ENCODE measurements around the gene SRD5A3.
"Not testable (repeated sequence)": the region's sequence is repeated elsewhere in the genome, so short reads cannot be mapped to it uniquely, and the experiment has no call there.

Gene SRD5A3

DNA sequence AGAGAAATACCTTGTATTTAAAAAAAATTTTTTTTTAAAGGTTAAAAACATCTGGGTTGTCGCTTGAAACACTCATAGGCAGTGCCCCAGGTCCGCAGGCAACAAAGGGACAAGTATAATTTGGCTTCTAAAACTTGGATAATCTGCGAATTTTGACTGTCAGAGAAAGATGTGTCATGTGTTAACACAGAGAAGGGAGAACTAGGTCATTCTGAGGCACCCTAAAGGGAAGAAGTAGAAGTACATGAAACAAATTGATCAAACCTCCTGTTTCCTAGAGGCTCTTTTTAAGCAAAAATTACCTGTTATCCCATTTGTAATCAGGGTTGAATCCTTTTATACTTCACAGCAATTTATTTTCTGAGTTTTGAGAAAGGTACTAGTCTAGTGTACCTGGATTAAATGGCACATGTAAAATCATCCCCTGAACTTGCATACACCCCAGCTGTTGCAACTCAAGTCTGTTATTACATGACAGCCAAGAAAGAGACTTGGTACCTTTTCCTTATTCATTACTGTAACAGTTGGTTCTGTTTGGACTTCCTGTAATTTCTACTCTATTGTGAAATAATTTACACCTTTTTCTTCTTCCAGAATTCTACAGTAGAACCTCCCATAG is 1.7 kb downstream of the SRD5A3 start:
- no peak for DNase-seq

DNA sequence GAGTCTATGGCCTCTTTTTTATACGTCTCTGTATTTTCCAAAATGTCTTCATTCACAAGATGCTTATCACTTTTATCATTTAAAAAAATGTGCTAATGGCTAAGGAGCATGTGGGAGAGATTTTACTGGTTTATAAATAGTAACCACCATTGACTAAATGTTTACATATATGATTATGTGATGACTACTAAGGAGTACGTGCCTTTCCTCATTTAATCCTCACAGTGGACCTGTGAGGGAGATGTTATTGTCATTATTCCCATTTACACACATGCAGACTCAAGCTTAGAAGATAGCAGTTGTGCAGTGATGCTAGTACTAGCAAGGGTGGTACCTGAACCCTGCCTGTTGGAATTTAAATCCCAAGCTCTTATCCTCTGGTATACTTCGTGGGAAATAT is 2.4 kb downstream of the SRD5A3 start:
- no peak for DNase-seq

DNA sequence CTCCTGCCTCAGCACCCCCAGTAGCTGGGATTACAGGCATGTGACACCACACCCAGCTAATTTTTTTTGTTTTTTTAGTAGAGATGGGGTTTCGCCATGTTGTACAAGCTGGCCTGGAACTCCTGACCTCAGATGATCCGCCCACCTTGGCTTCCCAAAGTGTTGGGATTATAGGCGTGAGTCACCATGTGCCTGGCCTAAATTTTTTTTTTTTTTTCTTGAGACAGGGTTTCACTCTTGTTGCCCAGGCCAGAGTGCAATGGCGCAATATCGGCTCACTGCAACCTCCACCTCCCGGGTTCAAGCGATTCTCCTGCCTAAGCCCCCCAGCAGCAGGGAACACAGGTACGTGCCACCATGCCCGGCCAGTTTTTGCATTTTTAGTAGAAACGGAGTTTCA is 4.8 kb downstream of the SRD5A3 start:
- not testable (repeated sequence) for DNase-seq

DNA sequence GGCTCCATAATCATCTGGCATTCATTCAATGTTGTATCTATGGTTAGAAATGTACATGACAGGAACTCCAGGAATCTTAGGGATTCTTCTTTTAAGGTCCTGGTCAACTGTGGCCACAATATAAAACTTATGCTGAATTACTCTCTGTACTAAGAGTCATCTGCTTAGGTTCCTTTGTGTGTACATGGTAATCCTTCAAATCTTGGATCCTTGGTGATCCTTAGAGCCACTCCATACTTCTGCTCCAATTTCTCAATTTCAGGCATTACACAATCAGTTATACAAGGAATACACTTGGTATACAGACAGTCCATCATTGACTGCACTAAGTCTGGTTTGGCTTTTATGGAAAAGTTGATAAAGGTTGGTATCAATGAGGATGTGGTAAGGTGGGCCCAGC is 5.8 kb downstream of the SRD5A3 start:
- DNase-seq, result no peak

DNA sequence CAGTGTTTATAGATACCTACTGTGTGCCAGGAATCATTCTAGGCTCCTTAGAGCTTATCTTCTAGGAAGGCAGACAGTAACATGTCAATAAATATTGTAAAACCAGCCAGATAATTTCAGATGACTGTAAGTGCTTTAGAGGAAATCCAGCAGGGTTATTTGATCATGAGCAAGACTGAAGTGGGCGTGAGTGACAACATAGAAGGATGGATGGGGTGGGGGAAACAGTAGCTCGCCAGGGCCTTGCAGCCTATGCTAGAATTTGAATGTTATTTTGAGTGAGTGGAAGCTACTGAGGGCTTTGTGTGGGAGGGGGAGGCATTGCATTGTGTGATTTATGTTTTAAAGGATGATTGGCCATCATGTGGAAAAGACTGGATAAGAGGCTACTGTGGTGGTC is 6.7 kb downstream of the SRD5A3 start:
- no peak for DNase-seq

DNA sequence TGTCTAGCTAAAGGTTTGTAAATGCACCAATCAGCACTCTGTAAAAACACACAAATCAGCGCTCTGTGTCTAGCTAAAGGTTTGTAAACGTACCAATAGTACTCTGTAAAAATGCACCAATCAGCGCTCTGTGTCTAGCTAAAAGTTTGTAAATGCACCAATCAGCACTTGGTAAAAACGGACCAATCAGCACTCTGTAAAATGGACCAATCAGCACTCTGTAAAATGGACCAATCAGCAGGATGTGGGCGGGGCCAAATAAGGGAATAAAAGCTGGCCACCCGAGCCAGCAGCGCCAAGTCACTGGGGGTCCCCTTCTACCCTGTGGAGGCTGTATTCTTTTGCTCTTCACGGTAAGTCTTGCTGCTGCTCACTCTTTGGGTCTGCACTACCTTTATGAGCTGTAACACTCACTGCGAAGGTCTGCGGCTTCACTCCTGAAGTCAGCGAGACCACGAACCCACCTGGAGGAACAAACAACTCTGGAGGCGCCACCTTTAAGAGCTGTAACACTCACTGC is 7.2 kb downstream of the SRD5A3 start:
- DNase-seq, result not testable (repeated sequence)

DNA sequence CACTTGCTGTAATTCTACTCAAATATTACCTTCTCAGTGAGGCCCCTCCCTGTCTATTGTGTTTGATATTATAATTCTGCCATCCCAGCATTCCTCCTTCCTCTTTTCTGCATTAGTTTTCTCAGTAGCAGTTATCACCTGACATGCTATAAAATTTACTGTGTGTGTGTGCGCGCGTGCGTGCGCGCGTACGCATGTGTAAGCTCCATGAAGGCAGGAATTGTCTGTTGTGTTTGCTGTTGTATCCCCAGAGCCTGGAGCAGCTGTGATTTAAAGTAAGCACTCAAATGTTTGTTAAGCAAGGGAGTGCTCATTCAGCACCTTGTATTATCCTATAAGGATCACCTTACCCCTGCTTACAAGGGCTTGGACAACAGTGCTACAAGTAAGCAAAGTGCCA is 8.6 kb downstream of the SRD5A3 start:
- DNase-seq, result no peak

DNA sequence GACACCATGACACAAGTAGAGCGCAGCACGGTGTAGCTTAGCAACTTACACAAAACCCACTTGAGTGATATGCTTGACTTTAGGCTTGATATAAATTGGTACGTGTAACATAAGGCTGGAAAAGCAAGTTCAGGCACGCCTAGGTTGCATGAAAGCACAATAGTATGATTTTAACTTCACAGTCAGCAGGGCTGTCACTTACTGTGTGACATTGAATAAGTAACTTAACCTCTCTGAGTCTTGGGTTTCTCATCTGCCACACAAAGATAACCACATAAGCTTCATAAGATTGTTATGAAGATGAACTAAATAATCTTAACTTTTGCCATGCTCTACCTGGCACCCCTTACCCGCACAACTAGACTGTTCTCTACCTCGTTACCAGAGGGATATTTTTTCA is 9.5 kb downstream of the SRD5A3 start:
- no peak for DNase-seq

DNA sequence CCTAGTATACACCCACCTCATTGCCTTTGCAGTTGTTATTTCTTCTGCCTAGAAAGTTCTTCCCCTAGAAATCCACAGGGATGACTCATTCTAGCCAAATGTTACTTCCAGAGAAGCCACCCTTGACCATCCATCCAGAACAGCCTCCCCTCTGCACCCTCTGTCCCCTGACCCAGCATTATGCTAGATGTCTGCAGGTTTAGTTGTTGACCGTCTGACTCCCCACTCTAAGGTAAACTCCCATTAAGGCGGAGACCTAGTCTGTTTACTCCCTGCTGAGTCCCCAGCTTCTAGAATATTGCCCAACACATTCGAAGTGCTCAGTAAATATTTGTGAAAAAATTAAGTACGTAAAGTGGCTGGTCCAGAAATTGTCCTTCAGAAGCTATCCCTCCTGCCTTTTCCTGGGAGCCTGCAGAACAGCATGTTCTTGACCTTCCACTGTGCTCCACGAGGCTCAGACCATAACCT is 11.0 kb downstream of the SRD5A3 start:
- peak; percentile 57 for DNase-seq

DNA sequence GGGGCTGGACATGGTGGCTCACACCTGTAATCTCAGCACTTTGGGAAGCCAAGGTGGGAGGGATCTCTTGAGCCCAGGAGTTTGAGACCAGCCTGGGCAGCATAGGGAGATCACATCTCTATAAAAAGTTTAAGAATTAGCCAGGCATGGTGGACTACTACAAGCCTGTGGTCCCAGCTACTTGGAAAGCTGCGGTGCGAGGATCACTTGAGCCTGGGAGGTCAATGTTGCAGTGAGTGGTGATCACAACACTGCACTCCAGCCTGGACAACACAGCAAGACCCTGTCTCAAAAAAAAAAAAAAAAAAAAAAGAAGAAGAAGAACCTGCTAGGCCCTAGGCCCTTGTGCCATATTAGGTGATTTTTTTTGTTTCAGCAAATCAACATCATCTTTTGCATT is 12.2 kb downstream of the SRD5A3 start:
- DNase-seq, result no peak

DNA sequence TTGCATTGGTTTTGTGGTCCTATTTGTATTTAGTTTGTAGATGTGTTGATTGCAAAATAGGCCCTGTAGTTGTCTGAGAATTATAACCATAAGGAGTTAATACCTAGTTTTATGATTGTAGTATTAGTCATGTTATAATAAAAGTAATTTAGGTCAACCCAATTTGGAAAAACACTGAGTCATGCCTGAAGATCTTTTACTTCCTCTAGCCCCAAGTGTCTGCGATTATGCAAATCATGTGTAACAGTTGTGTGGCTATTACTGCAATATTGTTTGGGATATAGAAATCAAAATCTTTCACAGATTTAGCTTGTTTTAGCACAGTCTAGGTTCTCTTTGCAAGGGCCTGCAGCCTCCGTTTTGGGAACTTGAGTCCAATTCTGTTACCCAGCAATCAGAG is 12.6 kb downstream of the SRD5A3 start:
- no peak for DNase-seq

DNA sequence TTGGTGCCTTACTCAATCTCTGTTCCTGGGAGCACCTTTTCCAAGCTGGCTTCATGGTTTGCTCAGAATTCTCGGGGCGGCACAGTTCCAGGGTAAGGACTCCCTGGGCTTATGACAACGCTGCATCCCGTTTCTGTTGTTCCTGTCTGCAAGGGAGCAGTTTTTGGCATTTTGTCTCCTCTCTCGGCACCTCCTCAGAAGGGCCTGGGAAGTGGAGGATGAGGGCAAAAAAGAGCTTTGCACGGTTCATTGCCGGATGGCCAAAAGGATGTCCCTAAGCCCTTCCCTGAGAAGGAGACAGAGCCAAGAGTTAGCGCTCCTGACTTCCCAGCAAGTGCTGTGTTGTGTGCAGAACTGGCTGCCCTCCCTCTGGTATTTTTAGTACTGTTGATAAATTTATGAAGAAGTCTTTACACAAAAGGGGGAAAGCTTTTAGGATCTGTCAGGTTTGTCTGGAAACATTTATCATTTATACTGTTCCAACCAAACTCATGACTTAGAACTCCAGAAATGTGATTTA is 13.4 kb downstream of the SRD5A3 start:
- DNase-seq, result no peak

DNA sequence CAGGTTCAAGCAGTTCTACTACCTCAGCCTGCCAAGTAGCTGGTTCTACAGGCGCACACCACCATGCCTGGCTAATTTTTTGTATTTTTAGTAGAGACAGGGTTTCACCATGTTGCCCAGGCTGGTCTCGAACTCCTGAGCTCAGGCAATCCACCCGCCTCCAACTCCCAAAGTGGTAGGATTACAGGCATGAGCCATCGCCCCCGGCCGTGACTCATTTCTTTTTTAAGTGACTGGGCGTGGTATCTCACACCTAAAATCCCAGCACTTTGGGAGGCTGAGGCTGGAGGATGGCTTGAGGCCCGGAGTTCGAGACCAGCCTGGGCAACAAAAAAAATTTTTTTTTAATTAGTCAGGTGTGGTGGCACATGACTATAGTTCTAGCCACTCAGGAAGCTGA is 16.9 kb downstream of the SRD5A3 start:
- DNase-seq, result not testable (repeated sequence)

DNA sequence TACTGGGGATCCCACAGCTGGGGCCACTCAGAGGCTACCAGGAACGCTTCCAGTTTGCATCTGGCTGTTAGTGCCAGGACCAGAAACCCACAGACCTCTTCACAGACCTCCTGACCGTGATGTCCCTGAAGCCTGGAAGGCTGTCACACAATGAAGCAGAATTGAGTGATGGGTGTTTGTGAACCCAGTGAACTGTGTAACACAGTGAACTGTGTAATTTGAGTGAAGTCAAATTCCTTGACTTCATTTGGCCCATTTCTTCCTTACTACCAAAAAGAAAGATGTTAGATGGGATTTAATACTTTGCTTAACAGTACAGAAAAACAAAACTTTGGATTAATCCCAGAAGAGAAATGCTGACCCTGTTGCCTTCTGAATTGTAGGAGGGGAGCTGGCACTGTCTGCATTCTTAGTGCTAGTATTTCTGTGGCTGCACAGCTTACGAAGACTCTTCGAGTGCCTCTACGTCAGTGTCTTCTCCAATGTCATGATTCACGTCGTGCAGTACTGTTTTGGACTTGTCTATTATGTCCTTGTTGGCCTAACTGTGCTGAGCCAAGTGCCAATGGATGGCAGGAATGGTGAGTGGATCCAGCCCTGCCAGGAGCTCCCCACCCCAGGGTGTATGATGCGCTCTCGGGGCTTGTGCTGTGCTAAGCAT is 17.8 kb downstream of the SRD5A3 start:
- no peak for DNase-seq

DNA sequence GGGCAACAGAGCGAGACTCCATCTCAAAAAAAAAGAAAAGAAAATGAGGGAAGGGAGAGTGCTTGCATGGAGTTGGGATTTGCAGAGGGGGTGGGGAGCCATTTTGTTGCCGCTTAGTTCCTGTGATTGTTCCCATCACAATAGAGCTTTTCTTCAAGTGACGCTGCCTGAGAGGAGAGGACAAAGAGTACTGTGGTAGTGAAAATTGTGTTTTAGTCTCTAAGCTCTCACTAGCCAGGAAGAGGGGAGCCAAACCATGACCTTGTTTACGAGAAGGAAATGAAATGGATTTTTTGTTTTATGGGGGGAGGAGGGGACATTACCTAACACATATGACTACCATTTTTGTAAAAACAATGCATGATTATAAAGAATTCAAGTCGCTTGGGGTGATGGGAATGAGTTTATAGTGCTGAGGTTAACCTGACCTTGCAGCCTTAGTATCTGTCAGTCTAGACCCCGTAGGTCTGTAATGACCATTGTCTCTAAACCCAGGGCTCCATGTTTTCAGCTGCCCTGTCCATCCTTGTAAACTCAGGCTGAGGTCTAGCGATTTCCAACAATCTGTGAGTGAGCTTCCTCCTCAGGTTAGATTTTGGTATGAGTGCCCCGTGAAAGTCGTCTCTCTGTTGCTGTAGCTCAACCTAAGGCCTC is 18.8 kb downstream of the SRD5A3 start:
- no peak for DNase-seq

DNA sequence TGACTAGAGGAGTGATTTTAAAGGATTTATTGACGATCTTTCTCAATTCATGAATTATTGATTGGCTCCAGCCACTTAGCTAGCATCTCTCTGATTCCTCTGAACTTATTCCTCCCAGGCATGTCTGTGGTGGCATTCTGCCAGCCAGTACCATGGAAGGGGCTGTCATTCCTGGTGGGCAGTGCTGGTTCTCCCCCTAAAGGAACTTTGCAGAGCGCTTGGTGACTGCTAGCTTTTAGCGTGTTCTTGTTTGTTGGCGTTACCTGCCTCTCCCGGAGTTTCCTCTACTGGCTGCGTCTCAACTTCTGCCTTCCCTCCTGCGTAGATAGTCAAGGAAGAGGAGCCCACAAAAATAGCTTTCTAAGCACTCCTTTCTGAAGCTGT is 19.3 kb downstream of the SRD5A3 start:
- DNase-seq, result no peak

DNA sequence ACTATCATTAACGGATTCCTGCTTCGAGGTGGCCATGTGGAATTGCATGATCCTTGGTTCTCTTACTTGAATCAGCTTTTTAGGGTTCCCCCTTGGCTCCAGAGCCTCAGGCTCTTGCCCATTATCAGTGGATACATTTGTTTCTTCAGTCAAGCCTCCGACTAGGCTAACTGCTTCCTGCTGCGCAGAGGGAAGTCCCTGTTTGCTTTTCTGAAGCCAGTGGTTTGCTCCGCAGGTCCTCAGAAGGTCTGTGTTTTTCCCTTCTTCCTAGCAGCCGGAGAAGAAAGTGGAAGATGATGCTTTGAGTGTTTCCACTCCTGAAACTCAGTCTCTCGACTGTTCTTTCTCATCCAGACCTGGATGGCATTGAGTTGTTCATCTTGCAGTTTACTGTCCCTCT is 20.6 kb downstream of the SRD5A3 start:
- no peak for DNase-seq

DNA sequence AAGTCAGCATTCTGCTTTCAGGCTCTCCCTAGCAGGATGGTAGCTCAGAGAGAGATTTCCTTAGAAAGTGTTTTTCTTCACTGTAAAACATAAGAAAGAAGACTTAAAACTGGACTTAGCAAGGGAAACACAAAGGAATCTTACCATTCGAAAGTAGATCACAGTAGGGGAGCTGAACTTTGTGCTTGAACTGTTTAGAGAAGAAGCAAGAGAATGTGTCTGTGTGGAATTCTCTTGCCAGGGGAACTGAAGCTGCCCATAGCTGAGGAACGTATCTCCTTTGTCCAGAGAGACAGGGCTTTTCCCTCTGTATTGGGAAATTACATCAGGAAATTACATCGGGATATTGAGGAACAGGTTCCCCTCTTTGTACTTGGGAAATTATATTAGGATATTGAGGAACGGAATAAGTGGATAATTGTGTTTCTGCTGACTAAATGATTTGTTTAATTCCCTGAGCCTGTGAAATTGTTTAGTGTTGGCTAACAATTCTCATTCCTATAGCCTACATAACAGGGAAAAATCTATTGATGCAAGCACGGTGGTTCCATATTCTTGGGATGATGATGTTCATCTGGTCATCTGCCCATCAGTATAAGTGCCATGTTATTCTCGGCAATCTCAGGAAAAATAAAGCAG is 21.2 kb downstream of the SRD5A3 start:
- no peak for DNase-seq

DNA sequence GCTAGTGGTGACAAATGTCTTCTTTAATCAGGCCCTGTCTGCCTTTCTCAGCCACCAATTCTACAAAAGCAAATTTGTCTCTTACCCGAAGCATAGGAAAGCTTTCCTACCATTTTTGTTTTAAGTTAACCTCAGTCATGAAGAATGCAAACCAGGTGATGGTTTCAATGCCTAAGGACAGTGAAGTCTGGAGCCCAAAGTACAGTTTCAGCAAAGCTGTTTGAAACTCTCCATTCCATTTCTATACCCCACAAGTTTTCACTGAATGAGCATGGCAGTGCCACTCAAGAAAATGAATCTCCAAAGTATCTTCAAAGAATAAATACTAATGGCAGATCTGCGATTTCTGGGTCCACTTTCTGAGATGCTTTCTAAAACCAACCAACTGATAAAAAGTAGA is 23.9 kb downstream of the SRD5A3 start:
- no peak for DNase-seq

DNA sequence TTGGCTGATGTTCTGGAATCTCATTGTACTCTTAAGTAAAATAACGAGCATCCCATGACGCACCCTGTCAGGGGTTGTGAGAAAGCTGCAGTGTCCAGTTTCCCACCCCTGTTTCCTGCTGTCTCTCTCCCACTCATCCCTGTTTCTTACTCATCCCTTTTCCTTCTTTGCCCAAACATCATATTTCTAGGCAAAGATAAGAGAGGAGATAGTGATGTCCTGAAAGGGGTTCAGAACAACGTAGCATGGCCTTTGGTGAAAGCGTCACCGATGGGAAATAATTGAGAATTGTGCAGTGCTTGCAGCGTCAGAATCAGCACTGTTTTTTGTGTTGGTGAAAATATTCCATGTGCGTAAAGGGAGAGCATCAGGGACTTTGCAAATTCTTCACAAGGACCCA is 26.2 kb downstream of the SRD5A3 start:
- DNase-seq, result no peak

DNA sequence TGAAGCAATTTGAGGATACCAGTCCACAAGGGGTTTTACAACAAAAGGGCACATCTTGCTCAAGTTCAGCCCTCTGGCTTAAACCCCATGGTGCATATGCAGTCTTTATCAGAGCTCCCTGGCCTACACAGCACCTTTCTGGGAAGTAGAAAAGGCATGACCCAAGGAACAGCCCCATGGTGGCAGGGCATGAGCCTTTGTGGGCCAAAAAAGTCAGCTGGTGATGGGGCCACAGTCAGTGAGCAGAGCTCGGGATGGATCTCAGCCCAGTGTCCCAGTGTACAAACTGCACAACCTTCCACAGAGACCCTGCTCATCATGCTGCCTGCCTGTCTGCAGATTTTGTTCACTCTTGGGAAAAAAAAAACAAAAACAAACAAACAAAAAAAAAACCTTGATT is 27.4 kb downstream of the SRD5A3 start:
- DNase-seq, result no peak

DNA sequence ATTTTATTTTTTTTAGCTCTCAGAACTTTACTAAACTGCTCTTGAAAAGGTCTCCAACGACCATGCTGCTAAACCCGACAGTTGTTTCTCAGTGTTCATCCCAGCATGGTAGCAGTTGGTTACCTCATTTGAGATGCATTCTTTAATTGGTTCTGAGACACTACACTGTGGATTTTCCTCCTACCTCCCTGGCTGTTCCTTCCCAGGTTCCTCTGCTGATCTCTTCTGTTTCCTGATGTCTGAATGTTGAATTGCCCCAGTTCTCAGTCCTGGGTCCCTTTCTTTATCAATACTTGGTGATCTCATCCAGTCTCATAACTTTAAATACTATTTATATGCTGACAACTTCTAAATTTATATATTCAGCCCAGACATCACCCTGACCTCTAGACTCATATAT is 30.7 kb downstream of the SRD5A3 start:
- no peak for DNase-seq

DNA sequence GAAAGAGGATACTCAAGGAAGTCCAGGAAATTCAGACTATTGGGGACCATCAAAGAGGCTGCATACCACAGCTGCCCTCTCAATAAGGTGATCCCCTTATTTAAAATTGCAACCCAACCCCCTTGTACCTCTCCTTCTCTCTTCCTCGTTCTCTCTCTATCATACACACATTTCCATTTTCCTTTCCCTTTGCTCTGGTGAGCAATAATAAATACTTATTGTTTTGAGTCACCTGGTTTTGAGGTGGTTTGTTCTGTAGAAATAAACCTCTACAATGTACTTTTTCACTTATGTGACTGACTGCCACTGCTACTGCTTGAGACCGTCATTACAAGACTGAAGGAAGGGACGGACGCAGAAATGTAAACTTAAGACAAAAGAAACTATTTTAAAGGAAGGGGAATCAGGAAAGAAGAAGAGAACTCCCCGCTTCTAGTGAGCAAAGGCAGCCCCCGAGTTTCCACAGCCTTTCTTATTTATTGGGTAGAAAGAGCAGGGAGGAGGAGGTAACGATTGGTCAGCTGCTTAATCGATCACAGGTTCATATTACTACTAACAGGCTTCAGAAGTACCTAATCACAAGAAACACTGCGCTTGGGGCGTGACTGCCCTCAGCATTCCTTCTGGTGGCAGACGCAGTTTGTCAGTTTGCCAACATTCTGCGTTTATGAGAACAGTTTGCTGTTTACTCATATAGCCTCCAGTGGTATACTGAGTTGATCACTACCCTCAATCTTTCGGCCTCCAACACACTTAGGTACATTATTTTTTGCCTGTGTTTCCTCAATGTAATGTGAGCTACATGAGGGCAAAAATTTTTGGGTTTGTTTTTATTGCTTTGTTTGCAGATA is 32.8 kb downstream of the SRD5A3 start:
- DNase-seq, result no peak
